ENCODE results near the gene TMCO4.

Gene TMCO4

DNA sequence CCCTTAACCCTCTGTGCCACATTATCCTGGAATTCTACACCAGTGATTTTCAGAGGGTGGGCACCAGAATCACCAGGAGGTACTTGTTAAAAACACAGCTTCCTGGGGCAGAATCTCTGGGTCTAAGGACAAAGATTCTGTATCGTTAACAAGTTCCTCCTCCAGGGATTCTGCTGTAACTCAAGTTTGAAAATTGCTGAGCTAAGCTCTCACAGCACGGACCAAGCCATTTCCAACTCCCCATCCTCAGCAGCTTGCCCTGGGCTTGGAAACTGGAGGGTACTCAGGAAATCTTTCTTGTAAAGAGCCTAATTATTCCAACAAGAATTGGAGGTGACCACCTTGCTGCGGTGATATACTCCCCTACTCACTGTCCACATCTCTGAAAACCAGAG lies 48.8 kb downstream of the TMCO4 start:
- Histone ChIP-seq H3K9me3 (ENCODE audit: severe bottlenecking) (no peaks in the 10 kb centered on the region), H3K27ac (ENCODE audit: poor library complexity, severe bottlenecking) (no peak overlapping the region), H3K4me3 (ENCODE audit: severe bottlenecking) (no peak overlapping the region), H3K4me1 (ENCODE audit: insufficient read depth, poor library complexity, severe bottlenecking) (no peaks in the 10 kb centered on the region), H3K27me3 (ENCODE audit: insufficient read depth, poor library complexity, severe bottlenecking) (no peaks in the 10 kb centered on the region), H3K36me3 (ENCODE audit: low read depth) (0 out of 2 replicates have a peak, but pooled peaks cover 5% of the 10 kb centered on the region)
- TF ChIP-seq, protein P1, sequence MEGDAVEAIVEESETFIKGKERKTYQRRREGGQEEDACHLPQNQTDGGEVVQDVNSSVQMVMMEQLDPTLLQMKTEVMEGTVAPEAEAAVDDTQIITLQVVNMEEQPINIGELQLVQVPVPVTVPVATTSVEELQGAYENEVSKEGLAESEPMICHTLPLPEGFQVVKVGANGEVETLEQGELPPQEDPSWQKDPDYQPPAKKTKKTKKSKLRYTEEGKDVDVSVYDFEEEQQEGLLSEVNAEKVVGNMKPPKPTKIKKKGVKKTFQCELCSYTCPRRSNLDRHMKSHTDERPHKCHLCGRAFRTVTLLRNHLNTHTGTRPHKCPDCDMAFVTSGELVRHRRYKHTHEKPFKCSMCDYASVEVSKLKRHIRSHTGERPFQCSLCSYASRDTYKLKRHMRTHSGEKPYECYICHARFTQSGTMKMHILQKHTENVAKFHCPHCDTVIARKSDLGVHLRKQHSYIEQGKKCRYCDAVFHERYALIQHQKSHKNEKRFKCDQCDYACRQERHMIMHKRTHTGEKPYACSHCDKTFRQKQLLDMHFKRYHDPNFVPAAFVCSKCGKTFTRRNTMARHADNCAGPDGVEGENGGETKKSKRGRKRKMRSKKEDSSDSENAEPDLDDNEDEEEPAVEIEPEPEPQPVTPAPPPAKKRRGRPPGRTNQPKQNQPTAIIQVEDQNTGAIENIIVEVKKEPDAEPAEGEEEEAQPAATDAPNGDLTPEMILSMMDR (IDR thresholded peaks at IDR 0.05; ENCODE audit: poor library complexity, severe bottlenecking): no peak
- no peak for ATAC-seq (ENCODE audit: low read depth)
- no peak for DNase-seq (ENCODE audit: low spot score)

DNA sequence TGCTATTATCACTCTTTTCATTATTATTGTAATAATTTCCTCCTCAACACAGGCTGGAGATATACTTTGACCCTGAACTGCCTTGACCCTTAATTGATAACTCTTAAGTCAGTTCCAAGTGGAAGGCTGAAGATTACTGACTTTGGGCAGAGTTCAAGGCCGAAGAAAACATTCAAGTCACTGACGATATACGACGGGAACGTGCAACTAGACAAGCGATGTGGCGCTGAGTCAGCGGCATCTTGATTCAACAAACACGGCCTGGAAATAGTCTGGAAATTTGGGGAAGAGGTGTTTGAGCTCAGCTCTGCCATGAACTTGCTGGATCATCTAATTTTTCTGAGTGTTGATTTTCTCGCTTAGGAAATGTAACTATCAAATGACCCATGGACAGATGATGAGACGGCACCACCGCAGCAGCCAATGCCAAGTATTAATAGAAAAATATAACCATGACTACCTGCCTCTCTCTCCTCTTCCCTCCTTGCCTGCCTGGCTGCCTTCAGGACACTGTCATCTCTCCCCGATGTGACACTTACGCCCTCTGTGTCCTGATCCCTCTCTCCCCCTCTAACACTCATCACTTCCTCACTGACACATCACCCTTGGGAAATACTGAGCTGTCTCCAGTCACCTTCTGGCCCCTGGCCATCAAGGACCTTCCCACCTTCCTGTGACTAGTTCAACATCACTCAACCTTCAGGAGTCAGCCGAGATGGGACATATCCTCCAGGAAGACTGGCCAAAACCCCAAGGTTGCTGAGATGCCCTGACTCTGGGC lies 49.4 kb downstream of the TMCO4 start:
- TF ChIP-seq, protein P1 (IDR thresholded peaks at IDR 0.05; ENCODE audit: poor library complexity, severe bottlenecking): no peak
- Histone ChIP-seq H3K36me3 (ENCODE audit: low read depth) (0 out of 2 replicates have a peak, but pooled peaks cover 5% of the 10 kb centered on the region), H3K27me3 (ENCODE audit: insufficient read depth, poor library complexity, severe bottlenecking) (no peaks in the 10 kb centered on the region), H3K9me3 (ENCODE audit: severe bottlenecking) (no peaks in the 10 kb centered on the region), H3K27ac (ENCODE audit: poor library complexity, severe bottlenecking) (no peak overlapping the region), H3K4me3 (ENCODE audit: severe bottlenecking) (no peak overlapping the region), H3K4me1 (ENCODE audit: insufficient read depth, poor library complexity, severe bottlenecking) (no peaks in the 10 kb centered on the region)
- DNase-seq (ENCODE audit: low spot score) (no peak), ATAC-seq (ENCODE audit: low read depth) (peak; percentile 38; the same call in 1 of the 3 replicates)

DNA sequence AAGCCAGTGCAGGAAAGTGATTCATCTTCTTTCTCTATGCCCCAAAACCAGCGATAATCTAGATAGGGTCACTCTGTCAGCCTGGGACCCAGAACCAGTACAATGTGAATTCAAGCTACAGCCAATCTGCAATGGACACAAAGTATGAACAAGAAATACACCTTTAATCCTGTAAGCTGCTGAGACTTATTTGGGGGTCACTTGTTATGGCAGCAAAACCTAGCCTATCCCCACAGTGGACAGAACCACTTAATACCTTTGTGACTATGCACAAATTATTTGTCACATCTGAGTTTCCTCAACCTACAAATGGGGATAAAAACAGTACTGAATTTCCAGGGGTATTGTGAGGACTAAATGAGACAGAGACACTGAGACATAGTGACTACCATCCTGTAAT lies 50.0 kb downstream of the TMCO4 start:
- Histone ChIP-seq H3K4me3 (ENCODE audit: severe bottlenecking) (no peak overlapping the region), H3K27me3 (ENCODE audit: insufficient read depth, poor library complexity, severe bottlenecking) (no peaks in the 10 kb centered on the region), H3K27ac (ENCODE audit: poor library complexity, severe bottlenecking) (no peak overlapping the region), H3K9me3 (ENCODE audit: severe bottlenecking) (no peaks in the 10 kb centered on the region), H3K4me1 (ENCODE audit: insufficient read depth, poor library complexity, severe bottlenecking) (no peaks in the 10 kb centered on the region), H3K36me3 (ENCODE audit: low read depth) (0 out of 2 replicates have a peak, but pooled peaks cover under 1% of the 10 kb centered on the region)
- ATAC-seq (ENCODE audit: low read depth) (no peak), DNase-seq (ENCODE audit: low spot score) (no peak)
- TF ChIP-seq, protein P1 (IDR thresholded peaks at IDR 0.05; ENCODE audit: poor library complexity, severe bottlenecking): no peak

DNA sequence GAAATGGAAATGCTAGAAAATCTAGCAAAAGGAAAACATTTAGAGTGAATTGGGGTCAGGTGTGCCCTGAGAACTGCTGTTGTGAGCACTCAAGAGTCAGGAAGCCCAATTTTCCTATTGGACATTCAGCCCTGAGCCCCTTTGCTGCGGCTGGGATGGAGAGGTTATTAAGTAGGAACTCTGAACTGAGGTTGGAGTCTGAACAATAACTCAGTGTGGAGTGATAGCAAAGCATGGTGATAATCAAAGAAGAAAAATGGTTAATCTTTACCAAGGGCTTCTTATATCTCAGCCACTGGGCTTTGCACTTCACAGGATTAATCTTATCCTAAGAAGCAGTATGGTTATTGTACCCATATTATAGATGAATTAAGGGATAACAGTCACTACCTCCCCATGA lies 52.0 kb downstream of the TMCO4 start:
- Histone ChIP-seq H3K27me3 (ENCODE audit: insufficient read depth, poor library complexity, severe bottlenecking) (no peaks in the 10 kb centered on the region), H3K36me3 (ENCODE audit: low read depth) (no peaks in the 10 kb centered on the region), H3K27ac (ENCODE audit: poor library complexity, severe bottlenecking) (no peak overlapping the region), H3K9me3 (ENCODE audit: severe bottlenecking) (no peaks in the 10 kb centered on the region), H3K4me3 (ENCODE audit: severe bottlenecking) (no peak overlapping the region), H3K4me1 (ENCODE audit: insufficient read depth, poor library complexity, severe bottlenecking) (no peaks in the 10 kb centered on the region)
- ATAC-seq (ENCODE audit: low read depth) (no peak), DNase-seq (ENCODE audit: low spot score) (no peak)
- TF ChIP-seq, protein P1 (IDR thresholded peaks at IDR 0.05; ENCODE audit: poor library complexity, severe bottlenecking): no peak

DNA sequence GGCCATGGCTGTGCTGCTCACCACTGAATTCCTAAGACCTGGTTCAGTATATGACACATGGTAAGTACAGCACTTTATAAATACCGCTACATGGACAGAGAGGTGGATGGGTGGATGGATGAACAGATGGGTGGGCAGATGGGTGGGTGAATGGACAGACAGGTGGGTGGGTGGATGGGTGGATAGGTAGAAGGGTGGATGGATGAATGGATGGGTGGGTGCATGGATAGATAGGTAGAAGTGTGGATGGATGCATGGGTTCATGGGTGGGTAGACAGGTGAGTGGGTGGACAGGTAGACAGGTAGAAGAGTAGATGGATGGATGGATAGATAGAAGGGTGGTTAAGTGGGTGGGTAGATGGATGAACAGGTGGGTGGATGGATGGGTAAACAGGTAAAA lies 54.8 kb downstream of the TMCO4 start:
- Histone ChIP-seq H3K4me1 (ENCODE audit: insufficient read depth, poor library complexity, severe bottlenecking) (no peaks in the 10 kb centered on the region), H3K9me3 (ENCODE audit: severe bottlenecking) (no peaks in the 10 kb centered on the region), H3K27ac (ENCODE audit: poor library complexity, severe bottlenecking) (no peak overlapping the region), H3K36me3 (ENCODE audit: low read depth) (no peaks in the 10 kb centered on the region), H3K4me3 (ENCODE audit: severe bottlenecking) (no peak overlapping the region), H3K27me3 (ENCODE audit: insufficient read depth, poor library complexity, severe bottlenecking) (no peaks in the 10 kb centered on the region)
- TF ChIP-seq, protein P1 (IDR thresholded peaks at IDR 0.05; ENCODE audit: poor library complexity, severe bottlenecking): no peak
- no peak for ATAC-seq (ENCODE audit: low read depth)
- no peak for DNase-seq (ENCODE audit: low spot score)

Data from RWPE2 (cell line).